AG08395 (cell line): ENCODE results near the gene GALK1.
A peak's percentile ranks its signal among the peaks of the same experiment; 100 is the strongest.
"Not testable (repeated sequence)": the region's sequence is repeated elsewhere in the genome, so short reads cannot be mapped to it uniquely, and the experiment has no call there.

Experiments
- DNase-seq: peaks from one replicate; pipeline ENCODE4 v3.0.0; 2012; ENCODE audit warnings: mixed read lengths, low spot score

GALK1 gene

DNA sequence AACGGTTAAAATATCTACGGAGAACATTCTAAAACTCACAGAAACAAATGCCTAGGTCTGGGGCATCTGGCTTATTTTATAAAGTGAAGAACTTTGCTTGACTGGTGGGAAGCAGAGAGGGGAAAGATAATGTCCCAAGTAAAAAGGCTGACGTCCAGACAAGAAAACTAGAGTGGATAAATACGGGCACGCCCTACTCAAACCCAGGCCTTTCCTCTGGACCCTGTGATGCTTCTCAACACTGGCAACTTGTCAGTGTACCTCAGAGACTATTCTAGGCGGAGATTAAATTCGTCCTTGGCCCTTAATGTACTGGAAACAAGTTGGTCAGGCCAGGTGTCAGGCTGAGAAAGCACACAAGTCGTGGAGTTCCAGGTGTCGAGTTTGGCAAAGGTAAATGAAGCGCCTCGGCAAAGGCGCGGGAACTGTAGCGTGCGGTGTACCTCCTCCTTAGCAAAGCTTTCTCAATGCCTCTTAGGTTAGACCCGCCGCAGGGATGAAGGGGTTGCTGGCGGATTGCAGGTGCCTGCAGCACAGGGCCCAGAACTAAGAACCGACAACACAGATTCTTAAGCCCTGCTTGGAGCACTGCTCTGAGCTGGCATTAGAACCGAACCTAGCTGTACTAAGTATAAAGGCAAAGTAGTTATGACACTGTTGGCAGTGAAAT lies 18.9 kb upstream of the GALK1 start:
- no peak for DNase-seq

DNA sequence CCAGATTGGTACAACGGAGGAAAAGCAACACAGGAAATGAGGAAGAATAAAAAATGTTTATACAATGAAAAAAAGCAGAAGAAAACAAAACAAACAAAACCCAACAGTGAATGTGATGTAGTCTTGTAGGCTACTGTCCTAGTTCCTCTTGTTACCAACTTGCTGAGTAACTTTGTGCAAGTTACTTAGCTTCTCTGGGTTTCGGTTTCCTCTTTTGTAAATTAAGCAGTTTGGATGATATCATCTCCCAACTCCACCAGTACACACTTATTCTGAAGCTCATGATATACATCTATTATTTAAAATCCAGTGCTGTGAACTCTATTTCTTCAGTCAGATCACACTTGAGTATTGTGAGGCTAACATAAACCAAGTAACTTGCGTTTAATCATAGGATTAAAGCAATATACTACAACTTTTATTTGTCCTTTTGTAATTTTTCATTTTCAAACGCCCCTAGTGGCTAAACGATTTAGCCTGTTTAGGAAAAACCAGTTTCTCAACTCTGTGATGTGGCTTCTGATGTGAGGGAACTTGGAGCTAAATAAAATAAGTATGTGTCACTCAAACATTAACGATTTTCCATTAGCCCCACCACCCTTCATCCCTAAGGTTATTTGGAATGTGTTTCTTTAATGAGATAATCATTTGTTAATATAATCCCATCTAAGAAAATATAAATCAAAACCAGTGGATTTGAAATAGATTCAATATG lies 18.2 kb upstream of the GALK1 start:
- no peak for DNase-seq

DNA sequence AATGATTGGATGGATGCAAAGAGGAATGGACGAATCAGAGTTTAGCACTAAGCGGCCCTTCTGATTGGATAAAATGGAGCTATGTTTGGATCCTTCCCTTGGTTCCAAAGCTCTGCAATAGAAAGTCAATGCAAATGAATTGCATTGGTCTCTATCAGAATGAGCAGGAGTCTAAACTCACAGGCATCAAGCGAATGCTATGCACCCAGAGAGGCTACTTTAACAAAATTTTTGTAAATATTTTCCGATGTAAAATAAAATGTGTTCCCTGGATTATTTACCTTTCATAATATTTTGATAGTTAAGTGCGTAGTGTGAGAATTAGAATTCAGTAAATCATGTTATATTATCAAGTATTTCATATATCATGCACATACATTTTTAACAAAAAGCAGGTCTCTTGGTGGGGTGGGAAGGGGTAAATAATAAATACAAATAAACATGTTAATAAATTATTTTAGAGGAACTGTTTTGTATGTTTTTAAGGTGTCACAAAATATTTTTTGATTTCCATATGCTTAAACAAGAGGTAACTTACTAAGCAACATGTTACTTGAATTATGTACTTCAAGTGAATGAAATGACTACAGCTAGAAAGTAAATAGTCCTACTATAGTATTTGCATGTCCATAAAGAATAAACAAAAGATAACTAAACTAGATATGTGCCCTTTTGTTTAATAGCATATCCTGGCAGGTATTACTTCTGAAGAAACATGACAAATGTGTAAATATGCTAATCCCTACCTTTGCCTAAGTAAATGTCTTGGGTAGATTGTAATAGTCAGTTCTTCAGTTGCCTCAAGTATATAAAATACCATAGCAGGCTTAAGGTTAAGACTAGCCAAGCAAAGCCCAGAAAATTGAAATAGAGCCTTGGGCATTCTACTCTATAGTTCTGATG lies 15.2 kb upstream of the GALK1 start:
- no peak for DNase-seq

DNA sequence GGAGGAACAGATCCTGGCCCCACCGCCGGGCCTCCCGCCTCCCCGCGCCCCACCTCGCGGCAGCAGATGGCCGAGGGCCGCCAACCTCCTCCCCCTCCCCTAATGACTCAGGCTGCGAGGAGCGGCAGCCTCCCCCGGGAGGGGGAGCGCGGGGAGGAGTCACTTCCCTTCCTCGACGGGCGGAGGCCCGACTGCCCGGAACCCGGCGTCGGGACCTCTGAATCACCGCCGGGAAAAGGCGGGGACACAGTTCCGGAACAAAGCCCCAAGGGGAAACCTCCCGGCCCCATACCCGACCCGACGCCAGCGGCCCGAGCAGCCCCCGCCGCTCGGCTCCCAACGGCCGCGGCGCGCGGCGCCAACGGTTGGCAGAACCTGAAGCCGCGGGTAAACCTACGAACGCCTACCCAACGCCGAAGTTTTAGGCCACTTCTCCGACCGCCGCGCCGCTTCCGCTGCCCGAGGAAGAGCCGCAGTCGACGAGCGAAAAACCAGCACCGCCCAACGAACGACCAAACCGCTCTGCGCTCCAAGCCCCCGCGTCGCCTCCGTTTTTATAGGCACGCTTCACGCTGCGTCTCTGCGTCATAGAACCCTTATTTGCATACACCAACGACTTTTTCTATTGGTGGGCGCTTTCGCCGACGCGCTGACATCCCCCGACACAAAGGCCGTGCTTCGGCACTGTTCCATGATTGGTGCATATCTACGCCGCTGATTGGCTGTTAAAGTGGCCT lies 14.4 kb upstream of the GALK1 start:
- DNase-seq, result peak; percentile 98

DNA sequence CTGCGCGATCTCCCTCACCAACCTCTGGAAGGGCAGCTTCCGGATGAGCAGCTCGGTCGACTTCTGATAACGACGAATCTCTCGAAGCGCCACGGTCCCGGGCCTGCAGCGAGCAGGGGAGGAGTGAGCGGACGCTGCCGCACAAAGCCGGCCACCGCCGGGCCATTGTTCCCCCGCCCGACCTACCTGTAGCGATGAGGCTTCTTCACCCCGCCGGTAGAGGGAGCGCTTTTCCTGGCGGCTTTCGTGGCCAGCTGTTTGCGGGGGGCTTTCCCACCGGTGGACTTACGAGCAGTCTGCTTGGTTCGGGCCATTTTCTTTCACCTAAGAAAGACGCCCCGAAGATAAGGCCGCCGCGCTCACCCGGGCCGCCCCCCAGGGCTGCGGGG lies 13.9 kb upstream of the GALK1 start:
- DNase-seq, result no peak

DNA sequence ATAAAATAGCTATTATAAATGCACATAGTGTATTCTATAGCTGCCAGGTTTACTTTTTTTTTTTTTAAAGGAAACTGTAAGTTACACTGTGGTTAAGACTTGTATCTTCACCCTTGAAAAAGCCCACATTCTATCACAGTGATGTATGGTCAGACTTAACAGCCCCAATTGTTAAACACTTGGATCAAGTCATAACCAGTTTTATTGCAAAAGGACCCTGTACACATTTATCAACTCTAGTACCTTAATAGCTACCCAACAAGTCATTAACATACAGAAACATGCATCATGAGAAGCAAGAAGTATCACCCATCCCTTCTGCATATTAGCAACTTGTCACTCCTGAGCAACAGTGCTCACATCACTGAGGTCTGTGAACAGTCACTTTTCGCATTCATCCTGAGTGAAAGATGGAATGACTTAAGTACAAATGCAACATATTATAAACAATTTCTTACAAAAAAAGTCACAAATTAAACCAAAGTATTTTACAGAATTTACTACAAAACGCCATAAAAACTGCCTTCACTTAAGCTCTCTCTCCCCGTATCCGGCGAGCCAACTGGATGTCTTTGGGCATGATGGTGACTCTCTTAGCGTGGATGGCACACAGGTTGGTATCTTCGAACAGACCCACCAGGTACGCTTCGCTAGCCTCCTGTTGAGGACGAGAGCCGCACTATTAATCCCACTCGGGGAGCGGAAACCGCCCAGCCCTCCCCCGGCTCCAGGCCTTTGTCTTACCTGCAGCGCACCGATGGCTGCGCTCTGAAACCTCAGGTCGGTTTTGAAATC lies 13.3 kb upstream of the GALK1 start:
- not testable (repeated sequence) for DNase-seq

DNA sequence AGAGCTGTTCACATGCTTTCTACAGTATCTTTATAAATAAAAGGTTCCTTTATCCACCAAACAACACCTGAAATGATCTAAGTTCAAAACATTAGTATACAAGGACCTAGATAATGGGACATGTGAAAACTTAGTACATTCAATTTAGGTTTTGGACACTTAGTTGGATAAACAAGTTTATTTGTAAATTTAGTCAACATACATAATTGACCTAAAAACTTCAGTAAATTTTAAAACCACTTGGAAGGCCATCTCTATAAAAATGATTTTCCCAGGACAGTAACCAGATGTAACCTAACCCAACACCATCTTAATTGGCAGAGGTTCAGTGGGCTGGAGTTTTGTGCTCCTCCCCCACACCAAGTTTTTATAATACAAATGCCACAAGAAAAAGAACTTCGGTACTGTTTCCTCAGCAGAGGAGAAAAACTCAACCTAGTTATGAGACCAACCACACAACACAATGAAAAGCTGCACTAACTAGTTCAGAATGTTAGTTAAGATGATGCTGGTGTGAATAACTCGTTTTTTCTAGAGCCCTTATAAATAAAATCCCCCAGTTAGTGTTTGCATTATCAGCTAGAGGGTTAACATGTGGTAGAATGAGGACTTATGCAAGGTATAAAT lies 12.4 kb upstream of the GALK1 start:
- DNase-seq, result no peak

DNA sequence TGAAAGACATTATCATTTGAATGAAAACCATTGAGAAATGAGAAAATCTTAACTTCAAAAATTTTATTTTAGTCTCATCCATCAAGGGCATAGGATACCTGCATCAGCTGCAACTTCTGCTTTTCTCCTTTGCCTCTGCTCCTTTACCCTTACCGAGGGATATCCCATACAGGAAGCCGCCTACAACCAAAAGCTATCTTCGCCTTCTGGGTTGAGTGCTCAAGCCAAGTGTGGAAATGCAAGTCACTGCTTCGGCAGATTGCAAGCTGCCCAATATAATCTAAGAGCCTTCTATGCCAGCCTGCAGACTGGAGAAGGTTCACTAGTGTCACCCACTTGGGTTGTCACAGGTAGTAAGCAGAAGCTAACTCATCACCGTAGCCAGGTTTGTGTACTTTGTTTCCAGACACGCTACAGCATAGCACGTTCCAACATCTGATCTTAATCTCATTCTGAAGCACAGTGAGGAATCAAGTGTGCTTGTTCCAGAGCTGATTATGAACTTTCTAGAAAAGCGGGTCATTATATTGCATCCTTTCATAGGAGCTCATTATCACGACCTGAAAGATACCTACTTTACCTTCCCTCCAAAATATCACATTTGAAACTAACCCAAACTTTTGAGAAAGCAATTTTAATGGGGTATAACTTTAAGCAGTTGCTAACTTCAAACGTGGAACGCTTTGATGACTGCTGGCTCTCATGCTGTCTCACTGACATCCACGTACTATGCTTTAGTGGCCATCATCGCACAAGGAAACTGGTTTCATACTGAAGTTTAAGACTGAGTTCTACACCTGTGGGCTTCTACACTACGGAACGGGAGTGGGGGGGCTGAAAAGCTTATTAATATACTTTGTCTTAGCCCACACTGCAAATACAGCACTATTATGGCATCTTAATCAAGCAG lies 11.6 kb upstream of the GALK1 start:
- DNase-seq, result no peak

DNA sequence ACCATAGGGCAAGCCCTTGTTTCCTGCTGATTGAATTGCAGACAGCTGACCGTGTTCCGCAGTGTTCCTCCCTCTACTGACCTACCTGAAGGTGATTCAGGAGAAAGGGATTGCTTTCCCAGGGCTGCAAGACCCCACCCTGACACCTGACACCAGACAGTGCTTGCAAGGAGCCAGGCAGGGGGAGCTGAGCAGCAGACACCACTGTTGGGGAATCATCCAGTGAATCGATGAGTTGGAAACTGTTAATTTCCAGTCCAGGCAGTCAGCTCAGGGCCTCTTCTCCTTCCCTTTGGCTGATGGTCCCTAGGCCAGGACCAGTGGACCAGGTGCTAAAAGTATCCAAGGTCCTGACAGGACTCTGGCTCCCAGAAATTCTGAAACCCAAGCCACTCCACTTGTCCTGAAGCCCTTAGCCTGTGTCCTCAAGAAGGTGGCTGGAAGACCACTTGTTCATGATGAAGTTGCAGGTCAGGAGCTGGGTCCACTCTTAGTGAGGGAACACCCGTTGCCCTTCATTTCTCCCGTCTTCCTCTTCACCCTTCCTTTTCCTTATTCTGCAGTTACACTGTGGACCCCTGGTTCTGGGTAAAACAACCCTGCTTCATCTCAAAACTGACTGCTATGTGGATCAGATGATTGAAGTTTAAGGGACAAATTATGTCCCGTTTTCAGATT lies 10.1 kb upstream of the GALK1 start:
- DNase-seq, result no peak

DNA sequence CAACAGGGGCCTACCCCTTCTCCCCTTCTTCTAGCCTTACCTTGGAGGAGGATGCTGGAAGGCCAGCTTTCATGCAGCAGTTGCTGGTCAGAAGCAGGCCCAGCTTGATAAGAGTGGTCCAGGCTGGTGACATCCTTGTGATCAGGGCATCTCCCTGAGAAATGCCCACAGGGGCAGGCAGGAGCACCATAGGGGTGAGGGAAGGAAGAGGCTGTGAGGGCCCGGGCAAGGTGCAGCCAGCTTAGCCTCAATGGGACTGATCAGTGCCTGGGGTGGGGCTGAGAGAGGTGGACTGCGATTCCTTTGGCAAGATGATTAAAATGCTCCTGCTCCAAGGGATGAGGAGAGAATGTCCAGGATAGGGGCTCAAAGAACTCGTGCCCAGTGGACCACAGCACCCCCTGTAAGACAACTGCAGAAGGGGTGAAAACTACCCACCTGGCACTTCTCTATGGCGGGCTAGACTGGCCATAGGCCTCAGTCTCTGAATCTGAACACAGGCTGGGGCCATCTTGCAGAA lies 9.5 kb upstream of the GALK1 start:
- no peak for DNase-seq

DNA sequence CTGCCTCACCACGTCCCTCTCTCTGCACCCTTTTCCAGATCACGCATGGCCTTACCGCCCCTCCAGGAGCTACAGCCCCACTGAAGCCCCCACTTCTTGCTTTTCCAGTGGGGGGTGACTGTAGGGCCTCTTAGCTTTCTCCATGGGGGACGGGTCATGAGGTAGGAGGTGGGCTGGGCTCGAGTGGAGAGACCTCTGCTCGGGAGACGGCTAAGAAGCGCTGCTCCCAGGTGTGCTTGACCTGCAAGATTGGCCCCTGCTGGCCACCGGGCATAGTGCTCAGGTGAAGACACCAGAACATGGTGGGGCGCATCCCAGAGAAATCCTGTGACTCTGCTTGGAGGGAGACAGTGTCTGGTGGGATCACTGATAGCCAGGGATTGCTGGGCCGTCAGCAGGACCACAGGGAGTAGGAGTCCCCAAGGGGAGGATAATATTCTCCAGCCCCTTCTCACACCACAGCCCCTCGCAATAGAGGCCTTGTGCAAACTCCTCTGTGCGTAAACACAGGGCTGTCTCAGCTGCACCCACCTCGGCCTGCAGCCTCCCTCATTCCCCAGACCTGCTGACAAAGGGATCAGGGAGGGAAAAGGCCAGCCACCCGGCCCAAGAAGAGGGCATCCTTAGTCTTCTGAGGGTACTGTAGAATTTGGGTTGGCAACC lies 8.9 kb upstream of the GALK1 start:
- DNase-seq, result no peak

DNA sequence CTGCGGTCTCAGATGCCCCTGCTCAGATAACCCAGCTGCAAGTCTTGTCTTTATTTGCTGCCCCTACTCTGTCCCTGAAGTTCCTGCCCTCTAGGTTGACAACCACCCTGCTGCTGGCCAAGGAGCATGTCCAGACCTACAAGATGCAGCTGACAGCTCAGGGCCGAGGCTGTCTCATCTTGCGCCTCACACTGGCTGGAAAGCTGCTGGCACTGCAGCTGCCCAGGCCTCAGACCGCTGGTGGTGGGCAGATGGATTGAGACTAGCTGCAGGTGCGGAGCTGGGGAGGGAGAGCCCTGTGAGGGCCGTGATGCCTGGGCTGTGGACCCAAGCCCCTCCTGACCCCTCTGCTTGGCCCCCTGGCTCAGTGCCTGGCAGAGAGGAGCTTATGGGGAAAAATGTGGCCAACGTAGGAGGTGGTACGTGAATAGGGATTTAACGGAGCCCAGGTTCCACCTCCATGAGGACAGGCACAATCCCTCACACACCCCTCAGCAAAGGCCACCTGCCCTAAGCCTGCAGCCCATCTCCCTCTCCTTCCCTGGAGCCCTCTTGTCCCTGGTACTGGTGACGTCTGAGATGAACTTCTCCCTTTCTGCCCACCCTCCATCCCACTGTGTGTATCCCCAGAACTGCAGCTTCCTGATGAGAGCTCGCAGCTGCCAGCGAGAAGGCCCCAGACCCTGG lies 8.3 kb upstream of the GALK1 start:
- no peak for DNase-seq

DNA sequence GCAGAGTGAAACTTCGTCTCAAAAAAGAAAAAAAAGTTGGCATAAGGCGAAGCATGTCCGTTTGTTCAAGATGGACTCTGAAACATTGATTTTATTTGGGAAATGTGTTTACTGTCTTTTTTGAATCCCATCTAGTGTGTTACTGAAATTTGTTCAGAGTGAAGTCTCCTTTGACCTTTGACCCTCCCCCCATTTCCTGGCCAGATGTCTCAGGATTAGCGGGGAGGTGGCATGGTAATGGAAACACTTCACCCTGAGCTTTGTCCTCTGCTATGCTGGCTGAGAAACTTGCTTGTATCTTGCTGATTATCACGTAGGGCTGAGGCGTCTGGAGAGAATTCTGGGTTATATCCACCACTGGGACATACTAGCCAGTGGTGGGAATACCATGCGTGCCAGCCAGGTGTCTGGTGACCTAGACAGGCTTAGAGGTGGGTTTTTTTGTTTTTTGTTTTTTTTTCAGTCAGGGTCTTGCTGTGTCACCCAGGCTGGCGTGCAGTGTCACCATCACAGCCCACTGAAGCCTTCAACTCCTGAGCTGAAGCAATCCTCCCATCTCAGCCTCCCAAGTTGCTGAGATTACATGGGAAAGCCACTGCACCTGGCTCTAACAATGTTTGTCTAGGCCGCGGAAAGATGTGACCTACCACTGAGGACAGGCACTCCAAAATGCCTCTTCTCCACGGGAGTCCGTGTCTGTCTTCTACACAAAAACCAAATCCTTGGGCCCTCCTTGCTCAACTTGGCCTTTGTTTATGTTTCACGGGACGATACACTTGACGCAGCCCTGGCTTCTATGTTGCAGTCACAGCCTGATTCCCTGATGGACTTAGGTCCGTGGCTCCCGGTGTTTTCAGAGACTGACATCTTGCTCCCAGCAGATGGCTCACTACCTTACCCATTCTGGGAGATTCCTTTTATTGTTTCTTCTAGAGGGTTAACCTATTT lies 6.6 kb upstream of the GALK1 start:
- DNase-seq, result no peak

DNA sequence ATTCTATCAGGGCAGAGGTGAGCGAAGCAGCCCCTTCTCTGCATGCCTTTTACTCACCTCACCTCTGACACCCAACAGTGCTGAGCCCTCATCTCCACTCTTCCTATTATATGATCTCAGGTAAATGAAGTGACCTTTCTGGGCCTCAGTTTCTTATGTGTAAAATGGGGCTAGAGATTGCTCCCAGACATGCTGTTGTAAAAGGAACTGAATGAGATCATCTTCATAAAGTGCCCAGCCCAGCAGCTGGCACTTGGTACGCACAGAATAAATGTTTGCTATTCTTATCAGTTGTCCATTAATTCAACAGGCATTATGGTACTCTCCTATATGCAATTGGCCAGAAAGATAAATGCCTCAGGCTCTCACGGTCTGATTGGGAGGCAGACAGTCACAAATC lies 4.5 kb upstream of the GALK1 start:
- DNase-seq, result no peak

DNA sequence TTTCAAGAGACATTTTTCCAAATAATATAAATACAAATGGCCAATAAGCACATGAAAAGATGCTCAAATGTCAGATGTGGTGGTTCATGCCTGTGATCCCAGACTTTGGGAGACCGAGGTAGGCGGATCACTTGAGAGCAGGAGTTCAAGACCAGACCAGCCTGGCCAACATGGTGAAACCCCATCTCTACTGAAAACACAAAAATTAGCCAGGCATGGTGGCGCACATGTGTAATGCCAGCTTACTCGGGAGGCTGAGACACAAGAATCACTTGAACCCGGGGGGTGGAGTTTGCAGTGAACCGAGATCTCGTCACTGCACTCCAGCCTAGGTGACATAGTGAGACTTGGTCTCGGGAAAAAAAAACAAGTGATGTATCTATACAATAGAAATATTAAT lies 2.9 kb upstream of the GALK1 start:
- no peak for DNase-seq

DNA sequence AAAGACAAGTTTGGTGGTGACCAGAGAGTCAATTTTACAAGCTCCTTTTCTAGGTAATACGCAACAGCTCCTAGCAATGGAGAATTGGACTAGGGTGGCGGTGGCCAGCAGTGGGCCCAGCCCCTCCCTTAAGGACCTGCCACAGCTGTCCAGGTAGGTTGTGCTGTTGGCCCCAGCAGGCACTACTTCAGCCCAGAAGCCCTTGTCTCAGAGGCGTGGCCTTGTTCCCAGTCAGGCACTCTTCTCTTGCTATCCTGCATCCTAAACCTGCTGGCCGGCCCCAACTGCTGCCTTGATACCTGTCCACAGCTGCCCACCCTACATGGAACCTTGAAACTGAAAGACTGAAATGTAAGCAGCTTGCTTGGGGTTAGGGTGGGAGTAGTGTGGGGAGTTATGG lies 989 bp upstream of the GALK1 start:
- DNase-seq, result no peak

DNA sequence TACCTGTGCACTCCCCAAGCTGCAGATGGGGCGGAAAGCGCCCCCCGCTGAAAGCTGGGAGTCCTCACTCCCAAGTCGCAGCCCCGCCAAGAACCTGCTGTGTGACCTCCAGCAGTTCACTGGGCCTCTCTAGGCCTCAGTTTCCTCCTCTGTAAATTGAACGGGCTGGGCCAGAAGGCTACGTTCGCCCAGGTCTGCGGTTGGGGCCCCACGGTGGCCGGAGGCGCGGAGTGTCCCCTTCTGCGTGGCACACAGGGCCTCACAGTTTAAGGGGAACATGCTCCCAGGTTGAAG lies 628 bp downstream of the GALK1 start:
- DNase-seq, result no peak
